ENCODE data around the gene ATP5PD. TPM values are rescaled to one million over a fixed set of nuclear protein-coding genes. Genes with fewer than 3 reads are reported as not detected.
"Not testable (repeated sequence)": the region's sequence is repeated elsewhere in the genome, so short reads cannot be mapped to it uniquely, and the experiment has no call there.

Gene ATP5PD
- total RNA-seq, 1 donor from 2014 or later = 155 TPM

GRCh38 chr17:75010683-75011400 lies 35.9 kb downstream of the ATP5PD start:
- H3K4me1 ChIP-seq = peaks cover 16% of the 10 kb centered on the region
- peak overlapping the region; percentile 90 for H3K27ac ChIP-seq
- ATAC-seq = no peak
- no peaks in the 10 kb centered on the region for H3K36me3 ChIP-seq
- H3K27me3 ChIP-seq = no peaks in the 10 kb centered on the region
- no peaks in the 10 kb centered on the region for H3K9me3 ChIP-seq
- no peak for TF ChIP-seq CTCF (IDR thresholded peaks at IDR 0.05)
- no peak for DNase-seq
- H3K4me3 ChIP-seq = no peak overlapping the region
- intact Hi-C loops (cut with DNase I) = loop anchor here (10.0 kb wide), 1 partner anchor 46 kb away; no protein-coding TSS in a partner anchor

- ATAC-seq (no peak), DNase-seq (no peak)
- no peaks in the 10 kb centered on the region for H3K36me3 ChIP-seq
- H3K4me3 ChIP-seq = no peak overlapping the region
- H3K4me1 ChIP-seq = peaks cover 16% of the 10 kb centered on the region
- intact Hi-C loops (cut with DNase I) = no loop called here
- no peaks in the 10 kb centered on the region for H3K9me3 ChIP-seq
- H3K27ac ChIP-seq = no peak overlapping the region
- TF ChIP-seq CTCF (IDR thresholded peaks at IDR 0.05) = no peak
- no peaks in the 10 kb centered on the region for H3K27me3 ChIP-seq
Measured at GRCh38 chr17:75009139-75009724, 37.5 kb downstream of the ATP5PD start.

GRCh38 chr17:75008373-75008772 lies 38.4 kb downstream of the ATP5PD start:
- no peak for ATAC-seq
- Histone ChIP-seq H3K27ac (no peak overlapping the region), H3K27me3 (no peaks in the 10 kb centered on the region), H3K4me3 (no peak overlapping the region), H3K36me3 (no peaks in the 10 kb centered on the region), H3K9me3 (no peaks in the 10 kb centered on the region), H3K4me1 (peaks cover 11% of the 10 kb centered on the region)
- DNase-seq = no peak
- intact Hi-C loops (cut with DNase I) = no loop called here
- no peak for TF ChIP-seq CTCF (IDR thresholded peaks at IDR 0.05)

GRCh38 chr17:75006653-75007052 lies 40.1 kb downstream of the ATP5PD start:
- no peaks in the 10 kb centered on the region for H3K27me3 ChIP-seq
- peaks cover 6% of the 10 kb centered on the region for H3K36me3 ChIP-seq
- ATAC-seq = no peak
- DNase-seq = no peak
- intact Hi-C loops (cut with DNase I) = no loop called here
- TF ChIP-seq CTCF (IDR thresholded peaks at IDR 0.05) = no peak
- no peak overlapping the region for H3K27ac ChIP-seq
- H3K4me1 ChIP-seq = peaks cover 1% of the 10 kb centered on the region
- no peaks in the 10 kb centered on the region for H3K9me3 ChIP-seq
- H3K4me3 ChIP-seq = no peak overlapping the region

- ATAC-seq; H3K4me3 ChIP-seq; H3K4me1 ChIP-seq; H3K27ac ChIP-seq; H3K9me3 ChIP-seq; DNase-seq; H3K27me3 ChIP-seq; intact Hi-C loops (cut with DNase I): not testable (repeated sequence)
- H3K36me3 ChIP-seq = peaks cover 12% of the 10 kb centered on the region
Measured at GRCh38 chr17:75006084-75006483, 40.7 kb downstream of the ATP5PD start.

- intact Hi-C loops (cut with DNase I) = no loop called here
- H3K4me3 ChIP-seq = no peak overlapping the region
- H3K27ac ChIP-seq = no peak overlapping the region
- no peaks in the 10 kb centered on the region for H3K4me1 ChIP-seq
- H3K27me3 ChIP-seq = no peaks in the 10 kb centered on the region
- H3K36me3 ChIP-seq = peaks cover 15% of the 10 kb centered on the region
- ATAC-seq (no peak), DNase-seq (no peak)
- TF ChIP-seq CTCF (IDR thresholded peaks at IDR 0.05) = no peak
- no peaks in the 10 kb centered on the region for H3K9me3 ChIP-seq
Measured at GRCh38 chr17:75005291-75005690, 41.5 kb downstream of the ATP5PD start.
